Mesendoderm (in vitro differentiated cells): Measurements from ENCODE around the gene AHCTF1.

Source experiments
- DNase-seq: peaks from one replicate; pipeline ENCODE4 v3.0.0; 2013
- H2AK5ac ChIP-seq: 2 replicates; pipeline ENCODE4 v1.6.1; 2013; ENCODE audit warnings: low read length, inconsistent platforms
- H2BK120ac ChIP-seq: 2 replicates; pipeline ENCODE4 v1.6.1; 2013; ENCODE audit warnings: low read depth, mild to moderate bottlenecking, low read length, moderate library complexity, mixed read lengths
- H2BK15ac ChIP-seq: replicated peaks from 2 replicates; pipeline ENCODE4 v1.6.1; 2013; ENCODE audit warnings: low read depth, mild to moderate bottlenecking, moderate library complexity
- H2BK5ac ChIP-seq: 2 replicates; pipeline ENCODE4 v1.6.1; 2013; ENCODE audit warnings: low read length, inconsistent platforms
- H3K18ac ChIP-seq: 2 replicates; pipeline ENCODE4 v1.6.1; 2013; ENCODE audit warnings: mild to moderate bottlenecking, low read length, mixed read lengths
- H3K23ac ChIP-seq: one replicate; pipeline ENCODE4 v1.6.1; 2013; ENCODE audit warnings: low read length
- H3K27ac ChIP-seq: 2 replicates; pipeline ENCODE4 v1.5.1; 2013; ENCODE audit warnings: low read depth, mild to moderate bottlenecking, inconsistent platforms, low read length, moderate library complexity
- H3K27me3 ChIP-seq: 2 replicates; pipeline ENCODE4 v1.6.1; 2013; ENCODE audit warnings: low read length, control low read depth, mild to moderate bottlenecking, inconsistent platforms; ENCODE audit not compliant: insufficient read depth, poor library complexity
- H3K36me3 ChIP-seq: 2 replicates; pipeline ENCODE4 v1.6.1; 2013; ENCODE audit warnings: low read length, inconsistent platforms; ENCODE audit not compliant: control insufficient read depth, insufficient read depth
- H3K4ac ChIP-seq: one replicate; pipeline ENCODE4 v1.6.1; 2013; ENCODE audit warnings: low read depth, mild to moderate bottlenecking, low read length, moderate library complexity
- H3K4me1 ChIP-seq: 2 replicates; pipeline ENCODE4 v1.6.1; 2013; ENCODE audit warnings: low read depth, low read length, inconsistent platforms; ENCODE audit not compliant: control insufficient read depth
- H3K4me2 ChIP-seq: 2 replicates; pipeline ENCODE4 v1.6.1; 2013; ENCODE audit warnings: low read length
- H3K4me3 ChIP-seq: 2 replicates; pipeline ENCODE4 v1.5.1; 2013; ENCODE audit warnings: mild to moderate bottlenecking, low read length
- H3K56ac ChIP-seq: one replicate; pipeline ENCODE4 v1.6.1; 2013; ENCODE audit warnings: low read length
- H3K79me1 ChIP-seq: 2 replicates; pipeline ENCODE4 v1.6.1; 2013; ENCODE audit warnings: low read length, inconsistent platforms
- H3K79me2 ChIP-seq: 2 replicates; pipeline ENCODE4 v1.6.1; 2013; ENCODE audit warnings: mild to moderate bottlenecking, low read length; ENCODE audit not compliant: control insufficient read depth, insufficient read depth
- H3K9ac ChIP-seq: 2 replicates; pipeline ENCODE4 v1.6.1; 2013; ENCODE audit warnings: low read length, inconsistent platforms
- H4K5ac ChIP-seq: one replicate; pipeline ENCODE4 v1.6.1; 2013; ENCODE audit warnings: low read length
- H4K8ac ChIP-seq: one replicate; pipeline ENCODE4 v1.6.1; 2013; ENCODE audit warnings: low read depth, mild to moderate bottlenecking, control low read depth, low read length, moderate library complexity
- WGBS: extraction: QIAGEN DNeasy Blood & Tissue Kit; methylation state at CpG from one replicate; pipeline ENCODE4 v1.1.7; 2013; ENCODE audit warnings: low lambda C conversion rate, missing lambda C conversion rate; ENCODE audit not compliant: insufficient coverage; ENCODE audit errors: extremely low coverage; 5-methylcytosine and 5-hydroxymethylcytosine counted together

AHCTF1 gene

GRCh38 chr1:246836209-246836966 lies 95.4 kb downstream of the AHCTF1 start:
- no peak overlapping the region for H3K56ac ChIP-seq
- H3K79me2 ChIP-seq: no peaks in the 10 kb centered on the region
- H3K4me3 ChIP-seq: no peak overlapping the region
- no CpG with 5 or more reads among the region's 6 CpGs for WGBS
- no peaks in the 10 kb centered on the region for H3K79me1 ChIP-seq
- no peak overlapping the region for H2BK5ac ChIP-seq
- H2BK120ac ChIP-seq: no peak overlapping the region
- H3K23ac ChIP-seq: no peak overlapping the region
- H3K4me2 ChIP-seq: no peak overlapping the region
- H3K18ac ChIP-seq: no peak overlapping the region
- no peak overlapping the region for H4K8ac ChIP-seq
- no peak overlapping the region for H2AK5ac ChIP-seq
- H3K27ac ChIP-seq: no peak overlapping the region
- no peaks in the 10 kb centered on the region for H3K36me3 ChIP-seq
- H3K9ac ChIP-seq: no peak overlapping the region
- no peak for DNase-seq
- no peaks in the 10 kb centered on the region for H3K4me1 ChIP-seq
- H2BK15ac ChIP-seq: no peak overlapping the region
- H4K5ac ChIP-seq: no peak overlapping the region
- H3K4ac ChIP-seq: no peak overlapping the region
- H3K27me3 ChIP-seq: no peaks in the 10 kb centered on the region

- no peak overlapping the region for H3K18ac ChIP-seq
- no peaks in the 10 kb centered on the region for H3K4me1 ChIP-seq
- no peaks in the 10 kb centered on the region for H3K27me3 ChIP-seq
- no peaks in the 10 kb centered on the region for H3K79me1 ChIP-seq
- no CpG with 5 or more reads among the region's 4 CpGs for WGBS
- no peak overlapping the region for H3K23ac ChIP-seq
- H3K4me2 ChIP-seq: no peak overlapping the region
- no peak overlapping the region for H2AK5ac ChIP-seq
- no peak overlapping the region for H3K56ac ChIP-seq
- H4K5ac ChIP-seq: no peak overlapping the region
- no peak for DNase-seq
- no peak overlapping the region for H3K27ac ChIP-seq
- no peak overlapping the region for H2BK15ac ChIP-seq
- no peaks in the 10 kb centered on the region for H3K36me3 ChIP-seq
- no peaks in the 10 kb centered on the region for H3K79me2 ChIP-seq
- no peak overlapping the region for H2BK5ac ChIP-seq
- H3K9ac ChIP-seq: no peak overlapping the region
- no peak overlapping the region for H3K4ac ChIP-seq
- no peak overlapping the region for H2BK120ac ChIP-seq
- no peak overlapping the region for H4K8ac ChIP-seq
- no peak overlapping the region for H3K4me3 ChIP-seq
These were observed 100.2 kb downstream of the AHCTF1 start for GRCh38 chr1:246831543-246831942.

GRCh38 chr1:246828818-246829217 lies 102.9 kb downstream of the AHCTF1 start:
- Histone ChIP-seq H2BK15ac (no peak overlapping the region), H3K36me3 (no peaks in the 10 kb centered on the region), H3K79me2 (no peaks in the 10 kb centered on the region), H2BK120ac (no peak overlapping the region), H3K4me2 (no peak overlapping the region), H2BK5ac (no peak overlapping the region), H3K27me3 (no peaks in the 10 kb centered on the region), H4K8ac (no peak overlapping the region), H3K4me3 (no peak overlapping the region), H3K27ac (no peak overlapping the region), H3K18ac (no peak overlapping the region), H3K79me1 (no peaks in the 10 kb centered on the region), H3K9ac (no peak overlapping the region), H4K5ac (no peak overlapping the region), H2AK5ac (no peak overlapping the region), H3K4ac (no peak overlapping the region), H3K4me1 (no peaks in the 10 kb centered on the region), H3K23ac (no peak overlapping the region), H3K56ac (no peak overlapping the region)
- no CpG with 5 or more reads among the region's 4 CpGs for WGBS
- peak; percentile 51 for DNase-seq

- Histone ChIP-seq H2BK120ac (no peak overlapping the region), H3K27me3 (no peaks in the 10 kb centered on the region), H3K4me3 (no peak overlapping the region), H3K9ac (no peak overlapping the region), H3K27ac (no peak overlapping the region), H2BK15ac (no peak overlapping the region), H3K23ac (no peak overlapping the region), H3K4me2 (no peak overlapping the region), H3K4me1 (no peaks in the 10 kb centered on the region), H3K4ac (no peak overlapping the region), H2BK5ac (no peak overlapping the region), H4K5ac (no peak overlapping the region), H3K18ac (no peak overlapping the region), H3K56ac (no peak overlapping the region), H4K8ac (no peak overlapping the region), H3K79me1 (no peaks in the 10 kb centered on the region), H3K79me2 (no peaks in the 10 kb centered on the region), H2AK5ac (no peak overlapping the region), H3K36me3 (no peaks in the 10 kb centered on the region)
- DNase-seq: no peak
- no CpG with 5 or more reads among the region's 5 CpGs for WGBS
These were observed 104.4 kb downstream of the AHCTF1 start for GRCh38 chr1:246827396-246827795.

- H4K5ac ChIP-seq: no peak overlapping the region
- no peaks in the 10 kb centered on the region for H3K27me3 ChIP-seq
- no peak for DNase-seq
- no peaks in the 10 kb centered on the region for H3K79me2 ChIP-seq
- no peak overlapping the region for H3K56ac ChIP-seq
- H3K79me1 ChIP-seq: no peaks in the 10 kb centered on the region
- no peak overlapping the region for H2BK5ac ChIP-seq
- no peaks in the 10 kb centered on the region for H3K4me1 ChIP-seq
- no peak overlapping the region for H4K8ac ChIP-seq
- no peak overlapping the region for H2BK15ac ChIP-seq
- H3K18ac ChIP-seq: no peak overlapping the region
- no peak overlapping the region for H3K23ac ChIP-seq
- no CpG with 5 or more reads among the region's 1 CpG for WGBS
- no peak overlapping the region for H3K4me2 ChIP-seq
- H3K9ac ChIP-seq: no peak overlapping the region
- no peak overlapping the region for H2AK5ac ChIP-seq
- H3K4ac ChIP-seq: no peak overlapping the region
- H2BK120ac ChIP-seq: no peak overlapping the region
- H3K4me3 ChIP-seq: no peak overlapping the region
- H3K27ac ChIP-seq: no peak overlapping the region
- no peaks in the 10 kb centered on the region for H3K36me3 ChIP-seq
These were observed 106.1 kb downstream of the AHCTF1 start for GRCh38 chr1:246825557-246826175.
